Measurements from ENCODE around the gene ASB6.

- TF ChIP-seq EZH2 (IDR thresholded peaks at IDR 0.05; ENCODE audit: borderline replicate concordance, insufficient read depth, low read depth, low read length, poor library complexity, severe bottlenecking) (no peak), CTCF (IDR thresholded peaks at IDR 0.05) (no peak)
These were observed 54.3 kb downstream of the ASB6 start for GRCh38 chr9:129587487-129588262.
